H1 (cell line): ENCODE measurements around the gene FBN2. TPM values are rescaled to one million over a fixed set of nuclear protein-coding genes. Genes with fewer than 3 reads are reported as not detected.

Experiments
- CTCF ChIA-PET: fragments of 300-600 bp; sonication (Branson Sonifier 250); formaldehyde crosslinking; loops from one replicate; lab custom pipeline; 2021; ENCODE audit not compliant: partially characterized antibody; lab: Charles Lee
- POLR2A ChIA-PET: fragments of 300-600 bp; sonication (Branson Sonifier 250); formaldehyde crosslinking; loops from one replicate; lab custom pipeline; 2021; ENCODE audit warnings: inconsistent platforms; ENCODE audit not compliant: partially characterized antibody; lab: Charles Lee
- DNase-seq, 2 experiments: peaks; one replicate each; pipeline versions ENCODE4 v3.0.0 to v3.0.0-alpha.2; 2010 to 2022; ENCODE audit warnings: low spot score in 2 of 2, low read depth in 1 of 2, mixed read lengths in 1 of 2
- FAIRE-seq: peaks from 2 replicates; lab custom pipeline; 2011; peaks lifted over from hg19 to GRCh38; lab: Jason Lieb, UNC
- H2AFZ ChIP-seq: 2 replicates; pipeline ENCODE4 v1.8.1; 2012; ENCODE audit warnings: low read length, inconsistent platforms
- H2AK5ac ChIP-seq: 2 replicates; pipeline ENCODE4 v1.6.1; 2013; ENCODE audit warnings: low read depth, low read length
- H2BK120ac ChIP-seq: replicated peaks from 2 replicates; pipeline ENCODE3; 2013; ENCODE audit warnings: low read depth, low read length, inconsistent platforms
- H2BK12ac ChIP-seq: 2 replicates; pipeline ENCODE4 v1.6.1; 2013; ENCODE audit warnings: low read depth, low read length
- H2BK15ac ChIP-seq: 2 replicates; pipeline ENCODE4 v1.6.1; 2013; ENCODE audit warnings: low read length
- H2BK20ac ChIP-seq: 2 replicates; pipeline ENCODE4 v1.6.1; 2013; ENCODE audit warnings: low read length
- H2BK5ac ChIP-seq: 2 replicates; pipeline ENCODE4 v1.6.1; 2013; ENCODE audit warnings: low read depth, low read length
- H3K14ac ChIP-seq: 2 replicates; pipeline ENCODE4 v1.6.1; 2013; ENCODE audit warnings: inconsistent platforms; ENCODE audit not compliant: insufficient read length
- H3K18ac ChIP-seq: 2 replicates; pipeline ENCODE4 v1.6.1; 2013; ENCODE audit warnings: low read length; ENCODE audit errors: extremely low read depth
- H3K23ac ChIP-seq: 2 replicates; pipeline ENCODE4 v1.6.1; 2013; ENCODE audit warnings: inconsistent platforms; ENCODE audit not compliant: insufficient read length
- H3K23me2 ChIP-seq: 2 replicates; pipeline ENCODE4 v1.6.1; 2013; ENCODE audit warnings: low read depth, low read length
- H3K27ac ChIP-seq: 2 replicates; pipeline ENCODE4 v1.6.1; 2011; ENCODE audit warnings: low read depth, low read length, inconsistent platforms
- H3K27me3 ChIP-seq, 4 experiments: replicated peaks in 1 of 4; 1 replicate in 1 of 4; 2 replicates in 3 of 4; pipeline versions ENCODE4 v1.6.1 to v1.8.1; 2011 to 2013; ENCODE audit warnings: low read length in 3 of 4, mild to moderate bottlenecking in 3 of 4, inconsistent platforms in 2 of 4, mixed read lengths in 2 of 4, moderate library complexity in 1 of 4; ENCODE audit not compliant: control insufficient read depth in 3 of 4, insufficient read depth in 3 of 4; ENCODE audit errors: extremely low read depth in 1 of 4
- H3K36me3 ChIP-seq, 4 experiments: 2 replicates each; pipeline versions ENCODE4 v1.6.1 to v1.8.1; 2011 to 2013; ENCODE audit warnings: mild to moderate bottlenecking in 4 of 4, low read length in 3 of 4, moderate library complexity in 2 of 4, control low read depth in 1 of 4, inconsistent platforms in 1 of 4; ENCODE audit not compliant: insufficient read depth in 4 of 4, control insufficient read depth in 2 of 4
- H3K4ac ChIP-seq: replicated peaks from 2 replicates; pipeline ENCODE3; 2013; ENCODE audit warnings: low read length, low read depth, mixed read lengths, inconsistent platforms; ENCODE audit not compliant: insufficient read length
- H3K4me1 ChIP-seq, 4 experiments: replicated peaks in 1 of 4; 1 replicate in 1 of 4; 2 replicates in 3 of 4; pipeline versions ENCODE4 v1.6.1 to v1.8.1; 2011 to 2013; ENCODE audit warnings: low read length in 3 of 4, inconsistent platforms in 2 of 4, mixed read lengths in 1 of 4; ENCODE audit not compliant: insufficient read depth in 4 of 4, control insufficient read depth in 3 of 4
- H3K4me2 ChIP-seq, 2 experiments: 2 replicates each; pipeline versions ENCODE4 v1.6.1 to v1.8.1; 2011 to 2013; ENCODE audit warnings: low read depth in 2 of 2, low read length in 2 of 2, control low read depth in 1 of 2, inconsistent platforms in 1 of 2, mild to moderate bottlenecking in 1 of 2; ENCODE audit not compliant: insufficient read depth in 1 of 2
- H3K4me3 ChIP-seq, 4 experiments: fragments of 200-600, 300-600 bp in 1 of 4; sonication (generic), shearing (Covaris generic), sonication (Bioruptor Twin) in 1 of 4; 2 replicates each; pipeline versions ENCODE4 v1.5.1 to v1.8.1; 2011 to 2016; ENCODE audit warnings: low read length in 4 of 4, low read depth in 3 of 4, control low read depth in 2 of 4, inconsistent platforms in 2 of 4, mild to moderate bottlenecking in 2 of 4, mixed read lengths in 1 of 4, moderate library complexity in 1 of 4; ENCODE audit not compliant: insufficient read depth in 2 of 4; ENCODE audit errors: extremely low read depth in 1 of 4
- H3K56ac ChIP-seq: replicated peaks from 2 replicates; pipeline ENCODE3; 2013; ENCODE audit warnings: low read depth, mild to moderate bottlenecking, mixed read lengths, low read length, inconsistent platforms; ENCODE audit not compliant: insufficient read length
- H3K79me1 ChIP-seq: 2 replicates; pipeline ENCODE4 v1.6.1; 2013; ENCODE audit warnings: low read depth, low read length, control low read depth
- H3K79me2 ChIP-seq, 2 experiments: 2 replicates each; pipeline versions ENCODE4 v1.6.1 to v1.8.1; 2012 to 2013; ENCODE audit warnings: low read length in 2 of 2, mild to moderate bottlenecking in 2 of 2, inconsistent platforms in 1 of 2; ENCODE audit not compliant: insufficient read depth in 2 of 2, control insufficient read depth in 1 of 2
- H3K9ac ChIP-seq, 4 experiments: replicated peaks in 1 of 4; 1 replicate in 1 of 4; 2 replicates in 3 of 4; pipeline versions ENCODE4 v1.6.1 to v1.8.1; 2011 to 2013; ENCODE audit warnings: low read depth in 3 of 4, low read length in 3 of 4, control low read depth in 2 of 4, mild to moderate bottlenecking in 2 of 4, moderate library complexity in 2 of 4, inconsistent platforms in 1 of 4; ENCODE audit errors: extremely low read depth in 1 of 4
- H3K9me3 ChIP-seq, 2 experiments: 2 replicates each; pipeline versions ENCODE4 v1.6.1 to v1.8.1; 2012 to 2013; ENCODE audit warnings: mild to moderate bottlenecking in 2 of 2, moderate library complexity in 2 of 2, control low read depth in 1 of 2, inconsistent platforms in 1 of 2, low read depth in 1 of 2, low read length in 1 of 2, mixed read lengths in 1 of 2; ENCODE audit not compliant: insufficient read depth in 2 of 2
- H4K20me1 ChIP-seq, 2 experiments: replicated peaks in 1 of 2; 2 replicates each; pipeline versions ENCODE3 to v1.8.1; 2011 to 2013; ENCODE audit warnings: inconsistent platforms in 2 of 2, low read length in 2 of 2, mild to moderate bottlenecking in 1 of 2; ENCODE audit not compliant: insufficient read depth in 2 of 2, control insufficient read depth in 1 of 2
- H4K5ac ChIP-seq: 2 replicates; pipeline ENCODE4 v1.6.1; 2013; ENCODE audit warnings: low read length, low read depth, mixed read lengths, inconsistent platforms; ENCODE audit not compliant: insufficient read length
- H4K8ac ChIP-seq: 2 replicates; pipeline ENCODE4 v1.8.0; 2013; ENCODE audit warnings: mild to moderate bottlenecking, moderate library complexity, low read length, inconsistent platforms; ENCODE audit not compliant: insufficient read depth; ENCODE audit errors: extremely low read depth
- H4K91ac ChIP-seq: replicated peaks from 2 replicates; pipeline ENCODE3; 2013; ENCODE audit warnings: low read length, mixed read lengths, inconsistent platforms; ENCODE audit not compliant: insufficient read length
- SRF ChIP-seq: IDR thresholded peaks from 2 replicates; pipeline ENCODE4 v1.6.1; 2011; ENCODE audit warnings: mild to moderate bottlenecking, low read depth, low read length, moderate library complexity
- polyA plus RNA-seq, 7 experiments: library from polyadenylated mRNA; depleted of rRNA in 3 of 7; stranded (reverse) in 5 of 7; unstranded in 2 of 7; fragments of >200 nt in 5 of 7; fragments of 200-250 nt in 2 of 7; gene quantifications; 1 replicate in 5 of 7; 2 replicates in 1 of 7; 4 replicates in 1 of 7; pipeline versions ENCODE4 v1.2.1 to v1.2.3, GENCODE V29; 2011 to 2013; ENCODE audit warnings: missing spikeins in 2 of 7, mixed read lengths in 2 of 7
- total RNA-seq: library from RNA; stranded (reverse); fragmentation: NEBNext Ultra II Directional; extraction: Animal tissue kit (Norgen Biotek cat#: 25700); gene quantifications from 2 replicates; pipeline ENCODE4 v1.2.1, GENCODE V29; 2021

FBN2 gene
- total and polyA plus RNA-seq, 2 of the 8 experiments (the other 6 are each of a cell fraction or from before 2014, with no cell fraction given), result 14.1 to 16.3 TPM

DNA sequence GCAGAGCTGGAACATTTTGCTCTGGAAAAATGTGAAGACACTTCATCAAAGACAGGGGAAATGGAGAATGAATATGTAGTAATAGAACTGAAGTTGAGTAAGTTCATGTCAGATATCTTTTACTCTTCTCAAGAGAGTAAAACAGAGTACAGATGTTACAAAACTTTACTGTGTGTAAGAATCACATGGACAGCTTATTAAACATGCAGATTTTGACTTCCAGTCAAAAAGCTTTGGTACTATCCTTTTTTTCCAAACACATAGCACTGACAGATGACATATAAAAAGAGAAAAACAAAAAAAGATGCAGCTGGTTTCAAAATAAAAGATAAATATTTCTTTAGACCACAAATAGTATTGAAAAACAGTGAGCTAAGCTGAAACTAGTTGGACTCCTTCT, 115.4 kb downstream of the FBN2 start:
- Histone ChIP-seq H3K14ac (no peak overlapping the region), H2BK120ac (no peak overlapping the region), H3K4me2 (no peak overlapping the region), H3K23me2 (no peaks in the 10 kb centered on the region), H2BK15ac (no peak overlapping the region), H2BK5ac (no peak overlapping the region), H3K27ac (no peak overlapping the region), H4K8ac (no peak overlapping the region), H2BK20ac (no peak overlapping the region), H3K23ac (no peak overlapping the region), H3K4me1 (peaks cover 0 to 4% (median 0%) of the 10 kb centered on the region in 4 experiments; a peak in 2 of 7 replicates), H2AFZ (no peak overlapping the region), H3K27me3 (no peaks in the 10 kb centered on the region), H4K91ac (no peak overlapping the region), H2AK5ac (no peak overlapping the region), H3K79me2 (no peaks in the 10 kb centered on the region), H3K9ac (no peak overlapping the region), H3K36me3 (no peaks in the 10 kb centered on the region), H3K56ac (no peak overlapping the region), H2BK12ac (no peak overlapping the region), H3K4ac (no peak overlapping the region), H3K9me3 (no peaks in the 10 kb centered on the region), H3K79me1 (no peaks in the 10 kb centered on the region), H3K4me3 (no peak overlapping the region), H4K20me1 (no peaks in the 10 kb centered on the region), H3K18ac (no peak overlapping the region), H4K5ac (no peak overlapping the region)
- CTCF ChIA-PET, result interaction anchor here (0.8 to 5.0 kb wide), 2 partner anchors 11 to 35 kb away, joined by 4 to 19 read pairs; no protein-coding TSS in a partner anchor
- FAIRE-seq, result no peak
- TF ChIP-seq SRF, result no peak
- POLR2A ChIA-PET, result no interaction called here
- DNase-seq, result no peak
